Central memory CD4-positive, alpha-beta T cell (primary cell): ENCODE measurements around the gene PAM16.
"Not testable (repeated sequence)": the region's sequence is repeated elsewhere in the genome, so short reads cannot be mapped to it uniquely, and the experiment has no call there.

ENCODE experiments used
- DNase-seq: peaks from one replicate; pipeline ENCODE4 v3.0.0; 2022
- total RNA-seq, 3 experiments: gene quantifications; one replicate each; lab custom pipeline; 2026; lab: John Stamatoyannopoulos, UW

Gene PAM16
- 0.85 to 4.8 (median 1.8) reads per million in 3 experiments for total RNA-seq

GRCh38 chr16:4350787-4351659 lies at the start of gene PAM16:
PAM16 (minus strand) TSS chr16:4351321; CDS start chr16:4351234, 87 bp downstream.
- peak; percentile 97 for DNase-seq

GRCh38 chr16:4399001-4399730 lies 48.0 kb upstream of the PAM16 start:
- no peak for DNase-seq

GRCh38 chr16:4395055-4395726 lies 44.1 kb upstream of the PAM16 start:
- DNase-seq, result no peak

GRCh38 chr16:4393850-4394249 lies 42.7 kb upstream of the PAM16 start:
- DNase-seq, result not testable (repeated sequence)

GRCh38 chr16:4393240-4393600 lies 42.1 kb upstream of the PAM16 start:
- no peak for DNase-seq

- no peak for DNase-seq
These were observed 41.5 kb upstream of the PAM16 start for GRCh38 chr16:4392382-4393239.

GRCh38 chr16:4391631-4392381 lies 40.7 kb upstream of the PAM16 start:
- DNase-seq, result no peak

- no peak for DNase-seq
These were observed 39.4 kb upstream of the PAM16 start for GRCh38 chr16:4390266-4391260.

- DNase-seq, result no peak
These were observed 38.2 kb upstream of the PAM16 start for GRCh38 chr16:4389051-4389955.

GRCh38 chr16:4388271-4389021 lies 37.3 kb upstream of the PAM16 start:
- no peak for DNase-seq

GRCh38 chr16:4387781-4388180 lies 36.7 kb upstream of the PAM16 start:
- no peak for DNase-seq

- DNase-seq, result no peak
These were observed 35.9 kb upstream of the PAM16 start for GRCh38 chr16:4386951-4387565.

GRCh38 chr16:4386451-4386805 lies 35.3 kb upstream of the PAM16 start:
- DNase-seq, result no peak

GRCh38 chr16:4385789-4386450 lies 34.8 kb upstream of the PAM16 start:
- no peak for DNase-seq

GRCh38 chr16:4385066-4385788 lies 34.1 kb upstream of the PAM16 start:
- no peak for DNase-seq

- DNase-seq, result no peak
These were observed 33.4 kb upstream of the PAM16 start for GRCh38 chr16:4384509-4384942.
